DMS 273 (cell line): Measurements from ENCODE around the gene LPAR1.

Experiments
- DNase-seq: peaks from one replicate; lab custom pipeline; 2025; ENCODE audit not compliant: unreplicated experiment; lab: John Stamatoyannopoulos, UW

Gene LPAR1

GRCh38 chr9:111001526-111001925 lies 36.7 kb downstream of the LPAR1 start:
- DNase-seq, result no peak

- peak; percentile 77 for DNase-seq
Measured at GRCh38 chr9:111000202-111000601, 38.1 kb downstream of the LPAR1 start.

GRCh38 chr9:110999379-110999778 lies 38.9 kb downstream of the LPAR1 start:
- DNase-seq, result no peak

GRCh38 chr9:110997847-110998246 lies 40.4 kb downstream of the LPAR1 start:
- DNase-seq, result no peak

GRCh38 chr9:110996436-110997220 lies 41.6 kb downstream of the LPAR1 start:
- DNase-seq, result no peak

GRCh38 chr9:110995420-110996340 lies 42.6 kb downstream of the LPAR1 start:
- DNase-seq, result no peak

GRCh38 chr9:110994771-110995241 lies 43.5 kb downstream of the LPAR1 start:
- no peak for DNase-seq

- DNase-seq, result no peak
Measured at GRCh38 chr9:110990481-110990880, 47.8 kb downstream of the LPAR1 start.

GRCh38 chr9:110986529-110986928 lies 51.7 kb downstream of the LPAR1 start:
- DNase-seq, result no peak

GRCh38 chr9:110984890-110985437 lies 53.3 kb downstream of the LPAR1 start:
- DNase-seq, result no peak

- no peak for DNase-seq
Measured at GRCh38 chr9:110980261-110980660, 58.0 kb downstream of the LPAR1 start.

GRCh38 chr9:110979636-110980035 lies 58.6 kb downstream of the LPAR1 start:
- no peak for DNase-seq

- DNase-seq, result no peak
Measured at GRCh38 chr9:110978516-110978915, 59.8 kb downstream of the LPAR1 start.

GRCh38 chr9:110977259-110977709 lies 61.0 kb downstream of the LPAR1 start:
- DNase-seq, result peak; percentile 62

- DNase-seq, result no peak
Measured at GRCh38 chr9:110975969-110976368, 62.3 kb downstream of the LPAR1 start.

- no peak for DNase-seq
Measured at GRCh38 chr9:110975278-110975677, 63.0 kb downstream of the LPAR1 start.

- no peak for DNase-seq
Measured at GRCh38 chr9:110971705-110972104, 66.6 kb downstream of the LPAR1 start.

GRCh38 chr9:110971234-110971633 lies 67.0 kb downstream of the LPAR1 start:
- no peak for DNase-seq

GRCh38 chr9:110969971-110970386 lies 68.3 kb downstream of the LPAR1 start:
- DNase-seq, result no peak

- no peak for DNase-seq
Measured at GRCh38 chr9:110968096-110968495, 70.2 kb downstream of the LPAR1 start.

GRCh38 chr9:110967196-110967595 lies 71.1 kb downstream of the LPAR1 start:
- no peak for DNase-seq
